Gastroesophageal sphincter (tissue), 3 donors: ENCODE data around the gene MOG.

Source experiments
- POLR2A ChIP-seq, 2 donors: fragments of 450-650 bp; IDR thresholded peaks; one replicate each; pipeline ENCODE4 v1.6.1; 2017; ENCODE audit warnings: antibody characterized with exemption in 2 of 2, mild to moderate bottlenecking in 2 of 2, moderate library complexity in 1 of 2
- TF ChIP-seq, protein P1 (sequence below), 4 experiments: fragments of 200-600 bp in 2 of 4; fragments of 450-650 bp in 2 of 4; sonication (generic) in 1 of 4; IDR thresholded peaks; one replicate each; pipeline ENCODE4 v1.5.1; 2017 to 2019; ENCODE audit warnings: antibody characterized with exemption in 4 of 4, mild to moderate bottlenecking in 2 of 4, moderate library complexity in 2 of 4

DNA sequence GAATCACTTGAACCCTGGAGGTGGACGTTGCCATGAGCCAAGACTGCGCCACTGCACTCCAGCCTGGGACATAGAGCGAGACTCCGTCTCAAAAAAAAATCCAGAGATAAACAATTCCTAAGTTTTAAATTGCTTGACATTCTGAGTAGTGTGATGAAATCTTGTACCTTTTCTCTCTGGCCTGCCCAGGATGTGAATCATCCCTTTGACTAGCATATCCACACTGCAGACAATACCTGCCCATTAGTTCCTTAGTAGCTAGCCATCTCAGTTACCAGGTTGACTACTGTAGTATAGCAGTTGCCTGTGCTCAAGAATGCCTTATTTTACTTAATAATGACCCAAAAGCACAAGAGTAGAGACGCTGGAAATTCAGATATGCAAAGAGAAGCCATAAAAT, 21.2 kb downstream of the MOG start:
- TF ChIP-seq, protein P1, sequence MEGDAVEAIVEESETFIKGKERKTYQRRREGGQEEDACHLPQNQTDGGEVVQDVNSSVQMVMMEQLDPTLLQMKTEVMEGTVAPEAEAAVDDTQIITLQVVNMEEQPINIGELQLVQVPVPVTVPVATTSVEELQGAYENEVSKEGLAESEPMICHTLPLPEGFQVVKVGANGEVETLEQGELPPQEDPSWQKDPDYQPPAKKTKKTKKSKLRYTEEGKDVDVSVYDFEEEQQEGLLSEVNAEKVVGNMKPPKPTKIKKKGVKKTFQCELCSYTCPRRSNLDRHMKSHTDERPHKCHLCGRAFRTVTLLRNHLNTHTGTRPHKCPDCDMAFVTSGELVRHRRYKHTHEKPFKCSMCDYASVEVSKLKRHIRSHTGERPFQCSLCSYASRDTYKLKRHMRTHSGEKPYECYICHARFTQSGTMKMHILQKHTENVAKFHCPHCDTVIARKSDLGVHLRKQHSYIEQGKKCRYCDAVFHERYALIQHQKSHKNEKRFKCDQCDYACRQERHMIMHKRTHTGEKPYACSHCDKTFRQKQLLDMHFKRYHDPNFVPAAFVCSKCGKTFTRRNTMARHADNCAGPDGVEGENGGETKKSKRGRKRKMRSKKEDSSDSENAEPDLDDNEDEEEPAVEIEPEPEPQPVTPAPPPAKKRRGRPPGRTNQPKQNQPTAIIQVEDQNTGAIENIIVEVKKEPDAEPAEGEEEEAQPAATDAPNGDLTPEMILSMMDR (IDR thresholded peaks at IDR 0.05), result no peak
- no peak for TF ChIP-seq POLR2A (IDR thresholded peaks at IDR 0.05)
